Left ventricle myocardium inferior (tissue), 1 donor: ENCODE results near the gene ZNF286A. TPM values are rescaled to one million over a fixed set of nuclear protein-coding genes. Genes with fewer than 3 reads are reported as not detected.

Source experiments
- DNase-seq: peaks from one replicate; pipeline ENCODE4 v3.0.0-alpha.2; 2020
- H3K27ac ChIP-seq: fragments of 200-600 bp; replicated peaks from 2 replicates; pipeline ENCODE4 v1.8.0; 2021
- H3K27me3 ChIP-seq: fragments of 200-600 bp; 2 replicates; pipeline ENCODE4 v1.8.0; 2021; ENCODE audit warnings: low read depth
- H3K36me3 ChIP-seq: fragments of 200-600 bp; 2 replicates; pipeline ENCODE4 v1.8.0; 2021
- H3K4me1 ChIP-seq: fragments of 200-600 bp; 2 replicates; pipeline ENCODE4 v1.8.0; 2021
- H3K4me3 ChIP-seq: fragments of 200-600 bp; 2 replicates; pipeline ENCODE4 v1.8.0; 2021; ENCODE audit warnings: mild to moderate bottlenecking, moderate library complexity
- H3K9me3 ChIP-seq: fragments of 200-600 bp; replicated peaks from 2 replicates; pipeline ENCODE4 v1.8.0; 2021
- intact Hi-C: fragments of 100-400 bp; cut with micrococcal nuclease; formaldehyde crosslinking; loops from one replicate; pipeline ENCODE4 v1.11.0; 2022
- total RNA-seq: library from RNA; stranded (reverse); fragmentation: NEBNext Ultra II Directional; extraction: Animal tissue kit (Norgen Biotek cat#: 25700); gene quantifications from one replicate; pipeline ENCODE4 v1.2.1, GENCODE V29; 2021
- TF ChIP-seq, protein P1 (sequence below): fragments of 200-600 bp; IDR thresholded peaks from 2 replicates; pipeline ENCODE4 v1.8.0; 2021; ENCODE audit warnings: antibody characterized with exemption, mild to moderate bottlenecking, borderline replicate concordance
- donor health status: DM: no; HTN: yes; CAD: no; lungs with severe emphysema.

The ZNF286A gene
- total RNA-seq, 1 donor from 2014 or later = 10.8 TPM

DNA sequence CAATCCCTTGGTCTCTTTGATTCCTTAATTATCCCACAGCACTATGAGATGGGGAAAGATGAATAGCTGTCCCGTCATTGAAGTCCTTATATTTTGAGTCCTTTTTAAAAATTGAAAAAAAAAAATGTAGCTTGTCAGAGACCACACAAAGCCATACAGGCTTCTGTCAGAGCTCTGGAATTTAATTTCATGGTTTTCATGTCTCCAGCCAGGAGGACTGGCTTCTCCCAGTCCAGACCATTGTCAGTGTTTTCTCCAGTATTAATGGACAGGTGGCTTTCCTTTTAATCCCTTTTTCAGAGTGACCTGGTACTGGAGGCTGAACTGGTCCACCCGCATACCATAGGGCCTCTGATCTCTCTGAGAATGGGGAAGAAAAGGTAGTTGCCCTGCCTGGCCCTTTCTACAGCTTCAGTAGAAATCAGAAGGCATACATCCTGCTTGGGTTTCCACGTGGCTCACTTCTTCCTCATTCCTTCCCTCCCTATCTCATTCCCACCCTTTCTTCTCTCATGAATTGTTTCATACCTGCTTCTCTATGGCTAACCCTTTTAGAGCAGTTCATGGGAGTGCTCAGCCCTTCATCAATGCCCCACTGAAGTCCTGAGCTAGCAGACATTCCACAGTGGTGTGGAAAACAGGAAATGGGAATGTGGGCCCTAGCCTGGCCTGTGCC, 44.5 kb upstream of the ZNF286A start:
- H3K9me3 ChIP-seq = no peaks in the 10 kb centered on the region
- H3K4me3 ChIP-seq = no peak overlapping the region
- no peak for DNase-seq
- intact Hi-C loops = no loop called here
- TF ChIP-seq, protein P1, sequence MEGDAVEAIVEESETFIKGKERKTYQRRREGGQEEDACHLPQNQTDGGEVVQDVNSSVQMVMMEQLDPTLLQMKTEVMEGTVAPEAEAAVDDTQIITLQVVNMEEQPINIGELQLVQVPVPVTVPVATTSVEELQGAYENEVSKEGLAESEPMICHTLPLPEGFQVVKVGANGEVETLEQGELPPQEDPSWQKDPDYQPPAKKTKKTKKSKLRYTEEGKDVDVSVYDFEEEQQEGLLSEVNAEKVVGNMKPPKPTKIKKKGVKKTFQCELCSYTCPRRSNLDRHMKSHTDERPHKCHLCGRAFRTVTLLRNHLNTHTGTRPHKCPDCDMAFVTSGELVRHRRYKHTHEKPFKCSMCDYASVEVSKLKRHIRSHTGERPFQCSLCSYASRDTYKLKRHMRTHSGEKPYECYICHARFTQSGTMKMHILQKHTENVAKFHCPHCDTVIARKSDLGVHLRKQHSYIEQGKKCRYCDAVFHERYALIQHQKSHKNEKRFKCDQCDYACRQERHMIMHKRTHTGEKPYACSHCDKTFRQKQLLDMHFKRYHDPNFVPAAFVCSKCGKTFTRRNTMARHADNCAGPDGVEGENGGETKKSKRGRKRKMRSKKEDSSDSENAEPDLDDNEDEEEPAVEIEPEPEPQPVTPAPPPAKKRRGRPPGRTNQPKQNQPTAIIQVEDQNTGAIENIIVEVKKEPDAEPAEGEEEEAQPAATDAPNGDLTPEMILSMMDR = no peak
- H3K4me1 ChIP-seq = peaks cover 37% of the 10 kb centered on the region
- H3K27ac ChIP-seq = no peak overlapping the region
- H3K36me3 ChIP-seq = no peaks in the 10 kb centered on the region
- H3K27me3 ChIP-seq = no peaks in the 10 kb centered on the region

DNA sequence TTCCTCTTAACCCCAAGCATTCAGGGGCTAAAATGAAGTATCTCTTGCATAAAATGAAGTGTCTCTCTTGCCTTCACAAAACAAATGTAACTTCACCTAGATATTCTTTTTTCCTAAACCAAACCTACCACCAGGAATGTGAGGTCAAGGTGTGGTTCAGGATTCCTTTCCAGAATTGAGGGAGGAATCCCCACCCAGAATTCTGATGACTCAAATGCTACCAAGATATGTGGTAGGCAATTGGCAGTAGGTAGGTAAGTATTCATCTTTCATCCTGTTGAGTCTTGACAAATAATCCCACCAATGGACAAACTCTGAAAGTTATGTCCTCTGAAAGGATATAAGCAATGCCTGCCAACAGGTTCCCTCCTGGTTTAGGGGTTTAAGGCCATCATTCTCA, 41.7 kb upstream of the ZNF286A start:
- Histone ChIP-seq H3K27ac (peak overlapping the region; percentile 88), H3K9me3 (no peaks in the 10 kb centered on the region), H3K4me1 (peaks cover 21% of the 10 kb centered on the region), H3K36me3 (no peaks in the 10 kb centered on the region), H3K4me3 (no peak overlapping the region), H3K27me3 (no peaks in the 10 kb centered on the region)
- no peak for DNase-seq
- intact Hi-C loops = no loop called here
- TF ChIP-seq, protein P1 = no peak

DNA sequence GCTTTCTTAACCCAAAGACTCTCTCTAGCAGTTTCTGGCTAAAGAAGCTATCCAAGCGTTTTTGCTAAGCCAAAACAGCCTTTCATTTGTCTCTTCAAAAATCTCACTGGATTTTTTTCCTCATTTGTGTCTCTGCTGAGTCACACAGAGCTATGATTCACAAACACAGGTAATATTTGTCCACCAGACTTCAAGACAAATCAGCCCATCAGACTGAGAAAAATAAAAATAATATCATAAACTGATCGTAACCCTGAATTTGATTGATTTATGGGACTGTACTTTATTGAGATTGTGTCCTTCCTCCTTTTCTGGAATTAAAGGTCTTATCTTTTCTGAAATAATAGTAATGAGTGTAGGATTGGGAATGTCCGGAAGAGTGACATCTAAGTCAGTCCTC, 41.3 kb upstream of the ZNF286A start:
- intact Hi-C loops = no loop called here
- no peak overlapping the region for H3K4me3 ChIP-seq
- no peaks in the 10 kb centered on the region for H3K36me3 ChIP-seq
- H3K9me3 ChIP-seq = no peaks in the 10 kb centered on the region
- H3K27ac ChIP-seq = peak overlapping the region; percentile 88
- H3K27me3 ChIP-seq = no peaks in the 10 kb centered on the region
- TF ChIP-seq, protein P1 = no peak
- DNase-seq = no peak
- H3K4me1 ChIP-seq = peaks cover 26% of the 10 kb centered on the region

DNA sequence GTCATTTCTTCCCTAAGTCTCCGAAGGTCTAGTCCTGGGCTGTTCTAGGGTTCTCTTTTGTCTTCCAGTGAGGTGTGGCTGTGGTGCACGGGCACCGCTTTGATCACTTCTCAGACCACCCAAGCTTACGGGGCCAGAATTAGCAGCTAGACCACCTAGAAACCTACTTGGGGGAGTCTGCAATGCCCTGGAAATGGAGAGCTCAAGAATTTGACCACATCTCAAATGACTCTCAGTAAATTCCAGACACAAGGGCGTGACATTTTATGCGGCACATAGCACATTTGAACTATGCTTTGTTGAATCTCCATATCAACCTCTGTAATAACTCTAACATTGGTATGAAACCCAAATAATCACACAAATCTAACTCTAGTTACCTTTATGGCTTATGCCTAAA, 40.3 kb upstream of the ZNF286A start:
- Histone ChIP-seq H3K27ac (peak overlapping the region; percentile 88), H3K27me3 (no peaks in the 10 kb centered on the region), H3K4me3 (no peak overlapping the region), H3K4me1 (peaks cover 29% of the 10 kb centered on the region), H3K9me3 (no peaks in the 10 kb centered on the region), H3K36me3 (no peaks in the 10 kb centered on the region)
- TF ChIP-seq, protein P1 = no peak
- intact Hi-C loops = no loop called here
- no peak for DNase-seq

DNA sequence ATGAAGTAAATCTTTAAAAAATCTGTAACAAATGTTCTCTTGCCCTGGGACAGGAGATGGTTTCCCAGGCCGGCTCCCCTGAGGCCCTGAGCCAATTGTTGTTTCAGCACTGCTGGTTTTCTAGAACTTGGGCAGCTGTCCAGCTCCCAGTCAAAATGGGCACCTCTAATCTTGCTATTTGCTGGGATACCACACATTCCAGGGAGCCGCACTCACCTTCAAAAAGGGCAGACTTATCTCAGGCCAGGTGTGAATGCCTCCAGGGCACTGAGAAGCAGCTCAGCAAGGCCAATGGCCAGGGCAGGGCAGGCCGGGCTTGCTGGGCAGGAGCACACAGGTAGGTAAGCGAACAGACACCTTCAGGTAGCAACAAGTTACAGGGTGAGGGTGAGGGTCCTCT, 39.9 kb upstream of the ZNF286A start:
- no peak for DNase-seq
- intact Hi-C loops = no loop called here
- TF ChIP-seq, protein P1 = no peak
- Histone ChIP-seq H3K27me3 (no peaks in the 10 kb centered on the region), H3K4me3 (peak overlapping the region; percentile 30), H3K9me3 (no peaks in the 10 kb centered on the region), H3K36me3 (no peaks in the 10 kb centered on the region), H3K27ac (peak overlapping the region; percentile 88), H3K4me1 (peaks cover 29% of the 10 kb centered on the region)
